Measurements from ENCODE around the gene WBP1. TPM values are rescaled to one million over a fixed set of nuclear protein-coding genes. Genes with fewer than 3 reads are reported as not detected.
A peak's percentile ranks its signal among the peaks of the same experiment; 100 is the strongest.

Gene WBP1
- total RNA-seq, 2 experiments from 2014 or later: 68.8 to 70.8 TPM

- no peaks in the 10 kb centered on the region for H3K9me3 ChIP-seq (ENCODE audit: low read length)
- no TSS peak for BruUV-seq (replicated peaks)
- no peaks in the 10 kb centered on the region for H4K20me1 ChIP-seq (ENCODE audit: insufficient read depth, low read length)
- intact Hi-C loops (cut with micrococcal nuclease; ENCODE audit: unreplicated experiment): loop anchor here (1.0 kb wide), 2 partner anchors 33 to 108 kb away; partner anchors contain the start of genes AUP1 and HTRA2
- H3K4me2 ChIP-seq (ENCODE audit: low read length): peak within 1 kb of the TSS; percentile 84
- H3K9me2 ChIP-seq (ENCODE audit: insufficient read depth, low read length): no peaks in the 10 kb centered on the region
- H3K27ac ChIP-seq (ENCODE audit: low read depth, low read length, poor library complexity, severe bottlenecking): peak within 1 kb of the TSS; percentile 88
- peak; percentile 97 for DNase-seq (ENCODE audit: low spot score)
- H3K79me2 ChIP-seq (ENCODE audit: insufficient read depth, low read depth, low read length): peaks cover 4% of the 10 kb centered on the region; the same call in 1 of the 2 replicates
- peaks cover 7% of the 10 kb centered on the region; the same call in 1 of the 2 replicates for H3K36me3 ChIP-seq (ENCODE audit: insufficient read depth, low read length)
- POLR2A ChIA-PET: interaction anchor here (0.8 to 1.4 kb wide), 10 partner anchors 12 to 155 kb away, joined by 3 to 8 read pairs (median 4); partner anchors contain the start of gene WBP1
- CTCF ChIA-PET (ENCODE audit: unreplicated experiment): interaction anchor here (0.5 to 1.0 kb wide), 2 partner anchors 34 to 282 kb away, joined by 4 to 12 read pairs; partner anchors contain the start of gene INO80B
- peak within 1 kb of the TSS; percentile 81; the same call in 1 of the 2 replicates for H2AFZ ChIP-seq (ENCODE audit: low read length)
- TF ChIP-seq CTCF (conservative IDR thresholded peaks at IDR 0.05; ENCODE audit: low read length) (no peak), EZH2phosphoT487 (IDR thresholded peaks at IDR 0.05; ENCODE audit: borderline replicate concordance, low read depth, low read length) (no peak)
- H3K4me1 ChIP-seq (ENCODE audit: insufficient read depth, low read length, poor library complexity, severe bottlenecking): peaks cover 33% of the 10 kb centered on the region
- H3K4me3 ChIP-seq (ENCODE audit: low read depth, low read length, poor library complexity, severe bottlenecking): peak within 1 kb of the TSS; percentile 82
These were observed 36.9 kb upstream of the WBP1 start, which contains the start of the genes C2orf81 and WDR54 for GRCh38 chr2:74421221-74421870. C2orf81 (minus strand) TSS chr2:74421619; CDS start chr2:74421560, 59 bp downstream. WDR54 (plus strand) TSS chr2:74421730; CDS start chr2:74422154, 424 bp downstream.

- CTCF ChIA-PET (ENCODE audit: unreplicated experiment): no interaction called here
- intact Hi-C loops (cut with micrococcal nuclease; ENCODE audit: unreplicated experiment): no loop called here
- Histone ChIP-seq H3K9me3 (ENCODE audit: low read length) (no peaks in the 10 kb centered on the region), H2AFZ (ENCODE audit: low read length) (no peak overlapping the region), H4K20me1 (ENCODE audit: insufficient read depth, low read length) (no peaks in the 10 kb centered on the region), H3K36me3 (ENCODE audit: insufficient read depth, low read length) (peaks cover 7% of the 10 kb centered on the region; the same call in 1 of the 2 replicates), H3K4me2 (ENCODE audit: low read length) (peak overlapping the region; percentile 84; the same call in 1 of the 2 replicates), H3K27ac (ENCODE audit: low read depth, low read length, poor library complexity, severe bottlenecking) (no peak overlapping the region), H3K9me2 (ENCODE audit: insufficient read depth, low read length) (no peaks in the 10 kb centered on the region), H3K4me3 (ENCODE audit: low read depth, low read length, poor library complexity, severe bottlenecking) (no peak overlapping the region), H3K79me2 (ENCODE audit: insufficient read depth, low read depth, low read length) (peaks cover 4% of the 10 kb centered on the region; the same call in 1 of the 2 replicates), H3K4me1 (ENCODE audit: insufficient read depth, low read length, poor library complexity, severe bottlenecking) (peaks cover 23% of the 10 kb centered on the region)
- TF ChIP-seq CTCF (conservative IDR thresholded peaks at IDR 0.05; ENCODE audit: low read length) (no peak), EZH2phosphoT487 (IDR thresholded peaks at IDR 0.05; ENCODE audit: borderline replicate concordance, low read depth, low read length) (no peak)
- BruUV-seq (replicated peaks): no TSS peak
- no peak for DNase-seq (ENCODE audit: low spot score)
- POLR2A ChIA-PET: interaction anchor here (0.6 to 1.1 kb wide), 2 partner anchors 10 to 22 kb away, joined by 6 to 11 read pairs; no protein-coding TSS in a partner anchor
These were observed 34.8 kb upstream of the WBP1 start for GRCh38 chr2:74423231-74424095.
